ENCODE results near the gene MPPED1. TPM values are rescaled to one million over a fixed set of nuclear protein-coding genes. Genes with fewer than 3 reads are reported as not detected.

The MPPED1 gene
- total RNA-seq, 1 donor from 2014 or later: not detected

GRCh38 chr22:43421914-43422615 lies 10.3 kb downstream of the MPPED1 start:
- H3K9me3 Mint-ChIP-seq (ENCODE audit: unreplicated experiment): no peaks in the 10 kb centered on the region
- peaks cover 73% of the 10 kb centered on the region for H3K27me3 Mint-ChIP-seq (ENCODE audit: low read depth, unreplicated experiment)
- no peaks in the 10 kb centered on the region for H3K4me1 ChIP-seq (ENCODE audit: insufficient read depth, low read length)
- no peak overlapping the region for H3K4me2 ChIP-seq (ENCODE audit: low read length)
- H3K9ac ChIP-seq (ENCODE audit: low read length): no peak overlapping the region
- H3K27ac Mint-ChIP-seq (ENCODE audit: unreplicated experiment): no peak overlapping the region
- TF ChIP-seq, protein P1, sequence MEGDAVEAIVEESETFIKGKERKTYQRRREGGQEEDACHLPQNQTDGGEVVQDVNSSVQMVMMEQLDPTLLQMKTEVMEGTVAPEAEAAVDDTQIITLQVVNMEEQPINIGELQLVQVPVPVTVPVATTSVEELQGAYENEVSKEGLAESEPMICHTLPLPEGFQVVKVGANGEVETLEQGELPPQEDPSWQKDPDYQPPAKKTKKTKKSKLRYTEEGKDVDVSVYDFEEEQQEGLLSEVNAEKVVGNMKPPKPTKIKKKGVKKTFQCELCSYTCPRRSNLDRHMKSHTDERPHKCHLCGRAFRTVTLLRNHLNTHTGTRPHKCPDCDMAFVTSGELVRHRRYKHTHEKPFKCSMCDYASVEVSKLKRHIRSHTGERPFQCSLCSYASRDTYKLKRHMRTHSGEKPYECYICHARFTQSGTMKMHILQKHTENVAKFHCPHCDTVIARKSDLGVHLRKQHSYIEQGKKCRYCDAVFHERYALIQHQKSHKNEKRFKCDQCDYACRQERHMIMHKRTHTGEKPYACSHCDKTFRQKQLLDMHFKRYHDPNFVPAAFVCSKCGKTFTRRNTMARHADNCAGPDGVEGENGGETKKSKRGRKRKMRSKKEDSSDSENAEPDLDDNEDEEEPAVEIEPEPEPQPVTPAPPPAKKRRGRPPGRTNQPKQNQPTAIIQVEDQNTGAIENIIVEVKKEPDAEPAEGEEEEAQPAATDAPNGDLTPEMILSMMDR (IDR thresholded peaks at IDR 0.05; ENCODE audit: insufficient read depth, low read depth, low read length): no peak
- TF ChIP-seq EZH2 (IDR thresholded peaks at IDR 0.05; ENCODE audit: insufficient read depth, low read length): no peak
- FAIRE-seq (no peak), DNase-seq (ENCODE audit: low read depth) (no peak)
- H3K9me3 ChIP-seq (ENCODE audit: insufficient read depth, low read depth, low read length): no peaks in the 10 kb centered on the region
- peaks cover 9% of the 10 kb centered on the region for H3K27me3 ChIP-seq (ENCODE audit: insufficient read depth, low read length)
- H3K36me3 ChIP-seq (ENCODE audit: insufficient read depth, low read length): no peaks in the 10 kb centered on the region
- no peak overlapping the region for H3K4me3 Mint-ChIP-seq (ENCODE audit: unreplicated experiment)
- no peak overlapping the region for H2AFZ ChIP-seq (ENCODE audit: low read depth, low read length)
- H3K79me2 ChIP-seq (ENCODE audit: insufficient read depth, low read length): no peaks in the 10 kb centered on the region
- no peaks in the 10 kb centered on the region for H3K36me3 Mint-ChIP-seq (ENCODE audit: low read depth, unreplicated experiment)
- no peaks in the 10 kb centered on the region for H4K20me1 ChIP-seq (ENCODE audit: insufficient read depth, low read length)
- H3K4me3 ChIP-seq (ENCODE audit: insufficient read depth, low read depth, low read length): no peak overlapping the region
- no peak overlapping the region for H3K27ac ChIP-seq (ENCODE audit: low read depth, low read length)
- H3K4me1 Mint-ChIP-seq (ENCODE audit: low read depth, unreplicated experiment): no peaks in the 10 kb centered on the region

DNA sequence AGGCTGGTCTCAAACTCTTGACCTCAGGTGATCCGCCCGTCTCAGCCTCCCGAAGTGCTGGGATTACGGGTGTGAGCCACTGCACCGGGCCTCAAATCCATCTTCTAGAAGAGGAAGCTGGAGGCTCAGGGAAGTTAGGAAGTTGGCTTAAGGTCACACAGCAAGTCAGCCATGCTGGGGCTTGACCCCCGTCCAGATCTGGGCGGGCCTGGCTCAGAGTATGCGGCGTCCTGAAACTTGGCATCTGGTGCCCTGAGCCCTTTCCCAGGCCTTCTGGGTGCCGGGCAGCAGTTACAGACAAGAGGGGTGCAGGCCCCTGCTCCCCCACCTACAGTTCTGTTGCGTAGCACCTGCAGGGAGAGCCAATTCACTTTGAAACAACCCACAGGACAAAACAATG lies 11.2 kb downstream of the MPPED1 start:
- H3K79me2 ChIP-seq (ENCODE audit: insufficient read depth, low read length): no peaks in the 10 kb centered on the region
- no peaks in the 10 kb centered on the region for H3K9me3 Mint-ChIP-seq (ENCODE audit: unreplicated experiment)
- no peaks in the 10 kb centered on the region for H3K27me3 ChIP-seq (ENCODE audit: insufficient read depth, low read length)
- FAIRE-seq: no peak
- no peak overlapping the region for H3K9ac ChIP-seq (ENCODE audit: low read length)
- H3K27ac ChIP-seq (ENCODE audit: low read depth, low read length): no peak overlapping the region
- H3K4me3 Mint-ChIP-seq (ENCODE audit: unreplicated experiment): no peak overlapping the region
- H3K4me1 Mint-ChIP-seq (ENCODE audit: low read depth, unreplicated experiment): no peaks in the 10 kb centered on the region
- H3K4me2 ChIP-seq (ENCODE audit: low read length): no peak overlapping the region
- H2AFZ ChIP-seq (ENCODE audit: low read depth, low read length): no peak overlapping the region
- H4K20me1 ChIP-seq (ENCODE audit: insufficient read depth, low read length): no peaks in the 10 kb centered on the region
- H3K27ac Mint-ChIP-seq (ENCODE audit: unreplicated experiment): no peak overlapping the region
- H3K36me3 Mint-ChIP-seq (ENCODE audit: low read depth, unreplicated experiment): no peaks in the 10 kb centered on the region
- H3K27me3 Mint-ChIP-seq (ENCODE audit: low read depth, unreplicated experiment): peaks cover 70% of the 10 kb centered on the region
- TF ChIP-seq, protein P1 (IDR thresholded peaks at IDR 0.05; ENCODE audit: insufficient read depth, low read depth, low read length): no peak
- TF ChIP-seq EZH2 (IDR thresholded peaks at IDR 0.05; ENCODE audit: insufficient read depth, low read length): no peak
- no peaks in the 10 kb centered on the region for H3K9me3 ChIP-seq (ENCODE audit: insufficient read depth, low read depth, low read length)
- H3K4me1 ChIP-seq (ENCODE audit: insufficient read depth, low read length): no peaks in the 10 kb centered on the region
- no peaks in the 10 kb centered on the region for H3K36me3 ChIP-seq (ENCODE audit: insufficient read depth, low read length)
- no peak overlapping the region for H3K4me3 ChIP-seq (ENCODE audit: insufficient read depth, low read depth, low read length)
- DNase-seq (ENCODE audit: low read depth): no peak

GRCh38 chr22:43424201-43424600 lies 12.4 kb downstream of the MPPED1 start:
- no peak overlapping the region for H3K27ac Mint-ChIP-seq (ENCODE audit: unreplicated experiment)
- Histone ChIP-seq H3K4me3 (ENCODE audit: insufficient read depth, low read depth, low read length) (no peak overlapping the region), H3K79me2 (ENCODE audit: insufficient read depth, low read length) (no peaks in the 10 kb centered on the region), H3K27ac (ENCODE audit: low read depth, low read length) (no peak overlapping the region), H3K36me3 (ENCODE audit: insufficient read depth, low read length) (no peaks in the 10 kb centered on the region), H3K9me3 (ENCODE audit: insufficient read depth, low read depth, low read length) (no peaks in the 10 kb centered on the region), H2AFZ (ENCODE audit: low read depth, low read length) (no peak overlapping the region), H3K9ac (ENCODE audit: low read length) (no peak overlapping the region), H4K20me1 (ENCODE audit: insufficient read depth, low read length) (no peaks in the 10 kb centered on the region), H3K27me3 (ENCODE audit: insufficient read depth, low read length) (no peaks in the 10 kb centered on the region), H3K4me2 (ENCODE audit: low read length) (no peak overlapping the region), H3K4me1 (ENCODE audit: insufficient read depth, low read length) (no peaks in the 10 kb centered on the region)
- H3K4me3 Mint-ChIP-seq (ENCODE audit: unreplicated experiment): no peak overlapping the region
- no peaks in the 10 kb centered on the region for H3K4me1 Mint-ChIP-seq (ENCODE audit: low read depth, unreplicated experiment)
- no peak for FAIRE-seq
- H3K36me3 Mint-ChIP-seq (ENCODE audit: low read depth, unreplicated experiment): no peaks in the 10 kb centered on the region
- H3K9me3 Mint-ChIP-seq (ENCODE audit: unreplicated experiment): no peaks in the 10 kb centered on the region
- TF ChIP-seq, protein P1 (IDR thresholded peaks at IDR 0.05; ENCODE audit: insufficient read depth, low read depth, low read length): no peak
- TF ChIP-seq EZH2 (IDR thresholded peaks at IDR 0.05; ENCODE audit: insufficient read depth, low read length): peak; percentile 1
- DNase-seq (ENCODE audit: low read depth): no peak
- H3K27me3 Mint-ChIP-seq (ENCODE audit: low read depth, unreplicated experiment): peaks cover 63% of the 10 kb centered on the region

All from astrocyte (in vitro differentiated cells and primary cell).